HepG2 (cell line): ENCODE measurements around the gene LRRFIP2. TPM values are rescaled to one million over a fixed set of nuclear protein-coding genes. Genes with fewer than 3 reads are reported as not detected.

Source experiments
- ATAC-seq: fragments of 200-7000 bp; cut with Tn5 transposase; 3 replicates; pipeline ENCODE4 v1.9.1; 2020; ENCODE audit warnings: mild to moderate bottlenecking, moderate library complexity
- BruUV-seq: library from RNA; stranded (reverse); fragments of 400-500 nt; replicated peaks from 2 replicates; lab custom pipeline; 2021; lab: Mats Ljungman, UMichigan
- CTCF ChIA-PET: fragments of 300-600 bp; formaldehyde crosslinking; extraction: SDS; loops from one replicate; lab custom pipeline; 2021; ENCODE audit warnings: low total read pairs, inconsistent platforms, low intra/inter-chr PET ratio; lab: Yijun Ruan, JAX
- POLR2A ChIA-PET: fragments of 350-600 bp; sonication (Branson Sonifier 250); formaldehyde crosslinking; loops from one replicate; lab custom pipeline; 2020; ENCODE audit warnings: antibody characterized with exemption, inconsistent platforms; lab: Yijun Ruan, JAX
- DNase-seq: peaks from one replicate; pipeline ENCODE4 v3.0.0-alpha.2; 2015; ENCODE audit warnings: low spot score
- FAIRE-seq: peaks from 3 replicates; lab custom pipeline; 2011; peaks lifted over from hg19 to GRCh38; lab: Jason Lieb, UNC
- H2AFZ ChIP-seq: one replicate; pipeline ENCODE4 v1.6.1; 2011; ENCODE audit warnings: low read length, inconsistent platforms
- H3K27ac ChIP-seq: fragments of 300-600 bp; 3 replicates; pipeline ENCODE4 v1.8.0; 2011; ENCODE audit warnings: mixed run types, mild to moderate bottlenecking, mixed read lengths, low read length, inconsistent platforms; ENCODE audit not compliant: insufficient read depth; ENCODE audit errors: extremely low read length
- H3K27me3 ChIP-seq, 2 experiments: fragments of 200-600 bp in 1 of 2; 2 replicates in 1 of 2; 3 replicates in 1 of 2; pipeline versions ENCODE4 v1.6.0 to v1.8.0; 2011; ENCODE audit warnings: low read length in 2 of 2, mild to moderate bottlenecking in 2 of 2, moderate library complexity in 2 of 2, inconsistent platforms in 1 of 2; ENCODE audit not compliant: insufficient read depth in 2 of 2, control insufficient read depth in 1 of 2
- H3K36me3 ChIP-seq, 2 experiments: fragments of 200-600 bp in 1 of 2; replicated peaks in 1 of 2; 2 replicates in 1 of 2; 3 replicates in 1 of 2; pipeline versions ENCODE4 v1.5.1 to v1.8.0; 2011; ENCODE audit warnings: low read length in 2 of 2, inconsistent platforms in 1 of 2; ENCODE audit not compliant: insufficient read depth in 2 of 2, control insufficient read depth in 1 of 2
- H3K4me1 ChIP-seq: 2 replicates; pipeline ENCODE4 v1.5.1; 2012; ENCODE audit warnings: low read length, inconsistent platforms; ENCODE audit not compliant: insufficient read depth
- H3K4me2 ChIP-seq: 2 replicates; pipeline ENCODE4 v1.6.0; 2011; ENCODE audit warnings: low read depth, low read length, inconsistent platforms
- H3K4me3 ChIP-seq, 3 experiments: fragments of 200-600 bp in 1 of 3; sonication (generic), shearing (Covaris generic) in 1 of 3; replicated peaks in 1 of 3; 2 replicates each; pipeline ENCODE4 v1.5.1; 2011 to 2016; ENCODE audit warnings: low read length in 3 of 3, inconsistent platforms in 2 of 3, low read depth in 2 of 3, mild to moderate bottlenecking in 2 of 3, control low read depth in 1 of 3, mixed read lengths in 1 of 3; ENCODE audit not compliant: insufficient read depth in 1 of 3
- H3K79me2 ChIP-seq: one replicate; pipeline ENCODE4 v1.6.1; 2011; ENCODE audit warnings: low read length, inconsistent platforms; ENCODE audit not compliant: insufficient read depth
- H3K9ac ChIP-seq: 2 replicates; pipeline ENCODE4 v1.6.0; 2011; ENCODE audit warnings: mild to moderate bottlenecking, low read depth, low read length, inconsistent platforms; ENCODE audit not compliant: insufficient read depth
- H3K9me3 ChIP-seq: 2 replicates; pipeline ENCODE4 v1.5.1; 2012; ENCODE audit warnings: mild to moderate bottlenecking, low read length
- H4K20me1 ChIP-seq: 2 replicates; pipeline ENCODE4 v1.6.0; 2011; ENCODE audit warnings: inconsistent platforms, mild to moderate bottlenecking, low read length, moderate library complexity; ENCODE audit not compliant: insufficient read depth
- E2F2 ChIP-seq: sonication (generic); formaldehyde crosslinking; IDR thresholded peaks from 2 replicates; pipeline ENCODE4 v1.4.0; 2020; ENCODE audit warnings: missing genetic modification reagents, borderline replicate concordance
- ELF4 ChIP-seq: sonication (generic); formaldehyde crosslinking; IDR thresholded peaks from 2 replicates; pipeline ENCODE4 v1.5.0; 2020; ENCODE audit warnings: missing genetic modification reagents, mild to moderate bottlenecking, moderate library complexity, borderline replicate concordance
- HNRNPLL ChIP-seq: fragments of 200-400 bp; formaldehyde crosslinking; IDR thresholded peaks from 2 replicates; pipeline ENCODE4 v1.6.1; 2017; ENCODE audit warnings: mild to moderate bottlenecking, low read depth, low read length; ENCODE audit not compliant: poor library complexity, severe bottlenecking
- MEF2D ChIP-seq: sonication (generic); formaldehyde crosslinking; IDR thresholded peaks from 2 replicates; pipeline ENCODE4 v1.5.1; 2020; ENCODE audit warnings: mild to moderate bottlenecking, missing genetic modification reagents
- NFATC3 ChIP-seq: sonication (generic); formaldehyde crosslinking; IDR thresholded peaks from 2 replicates; pipeline ENCODE4 v1.5.1; 2020; ENCODE audit warnings: mild to moderate bottlenecking, missing genetic modification reagents
- RXRA ChIP-seq: sonication (generic); formaldehyde crosslinking; IDR thresholded peaks from 2 replicates; pipeline ENCODE4 v1.5.1; 2020; ENCODE audit warnings: missing genetic modification reagents
- ZFP82 ChIP-seq: sonication (generic); formaldehyde crosslinking; IDR thresholded peaks from 2 replicates; pipeline ENCODE4 v1.5.1; 2020; ENCODE audit warnings: mild to moderate bottlenecking, missing genetic modification reagents, borderline replicate concordance
- ZNF251 ChIP-seq: sonication (generic); formaldehyde crosslinking; IDR thresholded peaks from 2 replicates; pipeline ENCODE4 v1.9.0; 2021; ENCODE audit warnings: mild to moderate bottlenecking, missing genetic modification reagents
- ZNF263 ChIP-seq: sonication (generic); formaldehyde crosslinking; IDR thresholded peaks from 2 replicates; pipeline ENCODE4 v1.4.0; 2020; ENCODE audit warnings: missing genetic modification reagents
- ZNF337 ChIP-seq: sonication (generic); formaldehyde crosslinking; IDR thresholded peaks from 2 replicates; pipeline ENCODE4 v1.5.1; 2020; ENCODE audit warnings: missing genetic modification reagents, low read depth, mild to moderate bottlenecking, borderline replicate concordance
- ZNF546 ChIP-seq: sonication (generic); formaldehyde crosslinking; conservative IDR thresholded peaks from 2 replicates; pipeline ENCODE4 v1.8.1; 2023; ENCODE audit warnings: mild to moderate bottlenecking, missing genetic modification reagents
- ZNF550 ChIP-seq: sonication (generic); formaldehyde crosslinking; IDR thresholded peaks from 2 replicates; pipeline ENCODE4 v1.4.0; 2020; ENCODE audit warnings: mild to moderate bottlenecking, missing genetic modification reagents, borderline replicate concordance
- ZNF768 ChIP-seq: sonication (generic); formaldehyde crosslinking; IDR thresholded peaks from 2 replicates; pipeline ENCODE4 v1.4.0; 2020; ENCODE audit warnings: missing genetic modification reagents
- ZNF816 ChIP-seq: sonication (generic); formaldehyde crosslinking; IDR thresholded peaks from 2 replicates; pipeline ENCODE4 v1.8.0; 2022; ENCODE audit warnings: missing genetic modification reagents, mild to moderate bottlenecking, borderline replicate concordance
- WGBS: methylation state at CpG from one replicate; pipeline ENCODE4 v1.1.6; 2017; ENCODE audit warnings: low lambda C conversion rate; 5-methylcytosine and 5-hydroxymethylcytosine counted together
- in situ Hi-C: cut with HindIII; loops from 2 replicates; pipeline ENCODE4 v1.10.0; 2017; ENCODE audit warnings: low pct_unique_long_range_greater_than_20kb; ENCODE audit not compliant: extremely low pct_ligation_motif_present
- intact Hi-C: fragments of 100-400 bp; cut with micrococcal nuclease; formaldehyde crosslinking; loops from one replicate; pipeline ENCODE4 v1.10.0; 2022; ENCODE audit not compliant: unreplicated experiment
- polyA plus RNA-seq, 8 experiments: library from polyadenylated mRNA; depleted of rRNA in 3 of 8; stranded (reverse) in 7 of 8; unstranded in 1 of 8; fragments of >200 nt; fragmentation: Illumina TruSeq in 4 of 8; extraction: Trizol in 4 of 8; gene quantifications; 2 replicates each; pipeline versions ENCODE4 v1.2.1 to v1.2.3, GENCODE V29; 2011 to 2016; ENCODE audit warnings: low read depth in 4 of 8, missing spikeins in 1 of 8, mixed read lengths in 1 of 8; ENCODE audit not compliant: insufficient read depth in 1 of 8
- total RNA-seq, 5 experiments: library from RNA; depleted of rRNA; stranded (reverse); fragments of >200 nt; fragmentation: Illumina TruSeq; extraction: Trizol; gene quantifications; 2 replicates each; pipeline ENCODE4 v1.2.3, GENCODE V29; 2016; ENCODE audit warnings: low read depth in 1 of 5

Gene LRRFIP2
- total and polyA plus RNA-seq, 2 of the 13 experiments (the other 11 are each of a cell fraction or from before 2014, with no cell fraction given) = 13.5 to 32.2 TPM

GRCh38 chr3:37098884-37099283 lies 75.5 kb downstream of the LRRFIP2 start:
- H3K27me3 ChIP-seq = no peaks in the 10 kb centered on the region
- no peak overlapping the region for H3K4me3 ChIP-seq
- BruUV-seq = no TSS peak
- ChIA-PET CTCF (no interaction called here), POLR2A (no interaction called here)
- H3K4me2 ChIP-seq = no peak overlapping the region
- TF ChIP-seq NFATC3 (CRISPR knock-in tag) (no peak), ELF4 (CRISPR knock-in tag) (no peak), MEF2D (no peak), ZNF550 (CRISPR knock-in tag) (no peak), ZNF768 (no peak), E2F2 (CRISPR knock-in tag) (no peak), ZNF337 (CRISPR knock-in tag) (no peak), ZNF263 (CRISPR knock-in tag) (no peak), ZNF546 (CRISPR knock-in tag) (no peak), ZFP82 (CRISPR knock-in tag) (no peak), RXRA (CRISPR knock-in tag) (no peak), HNRNPLL (no peak), ZNF251 (no peak), ZNF816 (no peak)
- intact Hi-C loops (no loop called here), in situ Hi-C loops (no loop called here)
- no peak for ATAC-seq
- H3K9me3 ChIP-seq = no peaks in the 10 kb centered on the region
- H3K4me1 ChIP-seq = peaks cover 24% of the 10 kb centered on the region
- no peaks in the 10 kb centered on the region for H3K36me3 ChIP-seq
- 100% methylated on average over 2 of the region's 2 CpGs for WGBS
- no peak overlapping the region for H2AFZ ChIP-seq
- no peak for FAIRE-seq
- no peak for DNase-seq
- H3K9ac ChIP-seq = no peak overlapping the region
- no peaks in the 10 kb centered on the region for H4K20me1 ChIP-seq
- H3K79me2 ChIP-seq = no peaks in the 10 kb centered on the region
- no peak overlapping the region for H3K27ac ChIP-seq
